PC-9 (cell line): ENCODE measurements around the gene MYO18B.

Source experiments
- EZH2 ChIP-seq: fragments of 200-600 bp; sonication (generic); IDR thresholded peaks from 2 replicates; pipeline ENCODE4 v1.8.0; 2017; ENCODE audit warnings: antibody characterized with exemption, low read depth
- TF ChIP-seq, protein P1 (sequence below): fragments of 200-600 bp; sonication (generic); conservative IDR thresholded peaks from 2 replicates; pipeline ENCODE4 v1.6.1; 2017; ENCODE audit warnings: mixed run types, antibody characterized with exemption, mild to moderate bottlenecking, moderate library complexity

DNA sequence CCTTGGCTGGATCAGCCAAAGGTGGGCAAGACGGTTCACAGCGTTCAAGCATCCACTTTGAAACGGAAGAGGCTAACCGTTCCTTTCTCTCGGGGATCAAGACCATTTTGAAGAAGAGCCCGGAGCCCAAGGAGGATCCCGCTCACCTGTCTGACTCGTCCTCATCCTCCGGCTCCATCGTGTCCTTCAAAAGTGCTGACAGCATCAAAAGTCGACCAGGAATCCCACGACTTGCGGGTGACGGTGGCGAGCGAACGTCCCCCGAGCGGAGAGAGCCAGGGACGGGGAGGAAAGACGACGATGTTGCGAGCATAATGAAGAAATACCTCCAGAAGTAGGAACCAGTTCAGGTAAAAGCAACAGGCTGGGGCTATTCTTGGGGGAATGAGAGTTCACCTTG, 285.4 kb downstream of the MYO18B start:
- TF ChIP-seq, protein P1, sequence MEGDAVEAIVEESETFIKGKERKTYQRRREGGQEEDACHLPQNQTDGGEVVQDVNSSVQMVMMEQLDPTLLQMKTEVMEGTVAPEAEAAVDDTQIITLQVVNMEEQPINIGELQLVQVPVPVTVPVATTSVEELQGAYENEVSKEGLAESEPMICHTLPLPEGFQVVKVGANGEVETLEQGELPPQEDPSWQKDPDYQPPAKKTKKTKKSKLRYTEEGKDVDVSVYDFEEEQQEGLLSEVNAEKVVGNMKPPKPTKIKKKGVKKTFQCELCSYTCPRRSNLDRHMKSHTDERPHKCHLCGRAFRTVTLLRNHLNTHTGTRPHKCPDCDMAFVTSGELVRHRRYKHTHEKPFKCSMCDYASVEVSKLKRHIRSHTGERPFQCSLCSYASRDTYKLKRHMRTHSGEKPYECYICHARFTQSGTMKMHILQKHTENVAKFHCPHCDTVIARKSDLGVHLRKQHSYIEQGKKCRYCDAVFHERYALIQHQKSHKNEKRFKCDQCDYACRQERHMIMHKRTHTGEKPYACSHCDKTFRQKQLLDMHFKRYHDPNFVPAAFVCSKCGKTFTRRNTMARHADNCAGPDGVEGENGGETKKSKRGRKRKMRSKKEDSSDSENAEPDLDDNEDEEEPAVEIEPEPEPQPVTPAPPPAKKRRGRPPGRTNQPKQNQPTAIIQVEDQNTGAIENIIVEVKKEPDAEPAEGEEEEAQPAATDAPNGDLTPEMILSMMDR = no peak
- TF ChIP-seq EZH2 = no peak
